ENCODE results near the gene PHETA1.
A peak's percentile ranks its signal among the peaks of the same experiment; 100 is the strongest.

PHETA1 gene
- 7.4 to 8.5 reads per million in 2 donors for total RNA-seq

- DNase-seq: peak; percentile 51
Observed at GRCh38 chr12:111368788-111369495, at the start of gene PHETA1. Gene PHETA1, minus strand, starts transcription at chr12:111369095. Its CDS starts 5,668 bp downstream, at chr12:111363427.

GRCh38 chr12:111418594-111418880 lies 49.6 kb upstream of the PHETA1 start:
- no peak for DNase-seq

GRCh38 chr12:111417784-111418593 lies 49.1 kb upstream of the PHETA1 start:
- no peak for DNase-seq

GRCh38 chr12:111417290-111417689 lies 48.4 kb upstream of the PHETA1 start:
- DNase-seq: no peak

GRCh38 chr12:111414711-111415252 lies 45.9 kb upstream of the PHETA1 start:
- DNase-seq: no peak

GRCh38 chr12:111413442-111414086 lies 44.7 kb upstream of the PHETA1 start:
- DNase-seq: no peak

GRCh38 chr12:111412830-111413441 lies 44.0 kb upstream of the PHETA1 start:
- no peak for DNase-seq

- DNase-seq: no peak
Observed at GRCh38 chr12:111412007-111412829, 43.3 kb upstream of the PHETA1 start.

GRCh38 chr12:111411185-111411764 lies 42.4 kb upstream of the PHETA1 start:
- no peak for DNase-seq

GRCh38 chr12:111410431-111411184 lies 41.7 kb upstream of the PHETA1 start:
- no peak for DNase-seq

GRCh38 chr12:111409780-111410430 lies 41.0 kb upstream of the PHETA1 start:
- peak; percentile 42 for DNase-seq

- DNase-seq: no peak
Observed at GRCh38 chr12:111409403-111409779, 40.5 kb upstream of the PHETA1 start.

GRCh38 chr12:111408686-111409402 lies 39.9 kb upstream of the PHETA1 start:
- no peak for DNase-seq

GRCh38 chr12:111408116-111408440 lies 39.2 kb upstream of the PHETA1 start:
- no peak for DNase-seq

GRCh38 chr12:111407377-111408115 lies 38.7 kb upstream of the PHETA1 start:
- DNase-seq: no peak

- DNase-seq: peak; percentile 32
Observed at GRCh38 chr12:111406474-111407376, 37.8 kb upstream of the PHETA1 start.

- peak; percentile 91 for DNase-seq
Observed at GRCh38 chr12:111405859-111406473, 37.1 kb upstream of the PHETA1 start, which contains the start of gene SH2B3. Gene SH2B3, plus strand, starts transcription at chr12:111405923. Its CDS starts 12,223 bp downstream, at chr12:111418146.
